OCI-LY3 (cell line): ENCODE data around the gene TRAPPC2L.
"Not testable (repeated sequence)": the region's sequence is repeated elsewhere in the genome, so short reads cannot be mapped to it uniquely, and the experiment has no call there.

Source experiments
- H2AFZ ChIP-seq: fragments of 200-600, 300-600 bp; shearing (Covaris generic); 2 replicates; pipeline ENCODE4 v1.6.0; 2014; ENCODE audit warnings: antibody characterized with exemption, low read depth, low read length
- H3K27ac ChIP-seq: fragments of 200-600, 300-600 bp; sonication (generic); 2 replicates; pipeline ENCODE4 v1.5.1; 2014; ENCODE audit warnings: mild to moderate bottlenecking, low read length, moderate library complexity, mixed read lengths
- H3K27me3 ChIP-seq: fragments of 200-600, 300-600 bp; sonication (generic); 2 replicates; pipeline ENCODE4 v1.6.1; 2014; ENCODE audit warnings: low read depth, low read length, mixed read lengths
- H3K36me3 ChIP-seq: fragments of 200-600, 300-600 bp; sonication (generic); replicated peaks from 2 replicates; pipeline ENCODE3; 2014; ENCODE audit warnings: low read depth, low read length, mixed read lengths
- H3K4me1 ChIP-seq: fragments of 300-600, 200-600 bp; sonication (generic); 2 replicates; pipeline ENCODE4 v1.6.1; 2014; ENCODE audit warnings: low read length, mixed read lengths
- H3K4me2 ChIP-seq: fragments of 200-600, 300-600 bp; sonication (generic); 2 replicates; pipeline ENCODE4 v1.6.1; 2014; ENCODE audit warnings: low read length, mixed read lengths
- H3K4me3 ChIP-seq: fragments of 300-600, 200-600 bp; sonication (generic); 2 replicates; pipeline ENCODE4 v1.5.1; 2014; ENCODE audit warnings: antibody characterized with exemption, mild to moderate bottlenecking, low read length, moderate library complexity
- H3K79me2 ChIP-seq: fragments of 300-600, 200-600 bp; shearing (Covaris generic); 2 replicates; pipeline ENCODE4 v1.6.1; 2014; ENCODE audit warnings: mild to moderate bottlenecking, low read length, mixed read lengths
- H3K9ac ChIP-seq: fragments of 300-600, 200-600 bp; shearing (Covaris generic); 2 replicates; pipeline ENCODE4 v1.6.0; 2014; ENCODE audit warnings: mild to moderate bottlenecking, low read length, moderate library complexity
- H3K9me3 ChIP-seq: fragments of 200-600, 300-600 bp; shearing (Covaris generic); 2 replicates; pipeline ENCODE4 v1.6.1; 2014; ENCODE audit warnings: low read length, mixed read lengths; ENCODE audit not compliant: insufficient read depth
- H4K20me1 ChIP-seq: fragments of 200-600, 300-600 bp; sonication (generic); 2 replicates; pipeline ENCODE4 v1.6.1; 2016; ENCODE audit warnings: low read length, mixed read lengths; ENCODE audit not compliant: insufficient read depth
- CTCF ChIP-seq: fragments of 200-600, 300-600 bp; sonication (generic); IDR thresholded peaks from 2 replicates; pipeline ENCODE4 v1.5.1; 2014; ENCODE audit warnings: antibody characterized with exemption, low read length, low read depth
- EZH2phosphoT487 ChIP-seq: fragments of 200-600 bp; shearing (Covaris generic); IDR thresholded peaks from 2 replicates; pipeline ENCODE4 v1.6.1; 2018; ENCODE audit warnings: antibody characterized with exemption, mixed run types, low read depth

Gene TRAPPC2L

GRCh38 chr16:88891083-88891482 is 34.2 kb downstream of the TRAPPC2L start:
- Histone ChIP-seq H3K9ac (no peak overlapping the region), H2AFZ (no peak overlapping the region), H3K4me3 (no peak overlapping the region), H4K20me1 (peaks cover 5% of the 10 kb centered on the region; the same call in 1 of the 2 replicates), H3K9me3 (no peaks in the 10 kb centered on the region), H3K4me2 (no peak overlapping the region), H3K27ac (no peak overlapping the region), H3K27me3 (no peaks in the 10 kb centered on the region), H3K4me1 (no peaks in the 10 kb centered on the region), H3K79me2 (no peaks in the 10 kb centered on the region), H3K36me3 (peaks cover 19% of the 10 kb centered on the region)
- TF ChIP-seq CTCF (no peak), EZH2phosphoT487 (no peak)

DNA sequence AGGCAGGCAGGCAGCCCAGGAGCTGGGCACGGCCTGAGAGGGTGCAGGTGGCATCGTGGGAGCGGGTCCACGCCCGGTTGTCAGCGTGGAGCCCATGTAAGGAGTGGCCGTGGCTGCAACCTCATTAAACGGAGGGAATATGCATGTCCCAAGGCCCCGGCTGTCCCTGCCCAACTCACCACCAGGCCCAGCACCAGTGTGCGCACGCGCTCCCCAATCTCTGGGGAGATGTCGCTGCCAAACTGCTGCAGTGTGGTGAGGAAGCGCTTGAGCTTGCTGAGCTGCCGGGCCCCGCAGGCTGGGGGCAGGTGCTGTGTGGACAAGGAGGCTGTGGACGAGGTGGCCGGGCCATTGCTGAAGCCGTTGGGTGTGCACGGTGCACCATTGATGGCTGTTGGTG is 35.1 kb downstream of the TRAPPC2L start:
- H2AFZ ChIP-seq, result no peak overlapping the region
- no peaks in the 10 kb centered on the region for H3K9me3 ChIP-seq
- H3K9ac ChIP-seq, result no peak overlapping the region
- H3K79me2 ChIP-seq, result no peaks in the 10 kb centered on the region
- no peak overlapping the region for H3K4me3 ChIP-seq
- TF ChIP-seq EZH2phosphoT487 (no peak), CTCF (no peak)
- H3K4me1 ChIP-seq, result no peaks in the 10 kb centered on the region
- H3K27me3 ChIP-seq, result no peaks in the 10 kb centered on the region
- H3K27ac ChIP-seq, result no peak overlapping the region
- no peak overlapping the region for H3K4me2 ChIP-seq
- peaks cover 5% of the 10 kb centered on the region; the same call in 1 of the 2 replicates for H4K20me1 ChIP-seq
- peaks cover 20% of the 10 kb centered on the region for H3K36me3 ChIP-seq

DNA sequence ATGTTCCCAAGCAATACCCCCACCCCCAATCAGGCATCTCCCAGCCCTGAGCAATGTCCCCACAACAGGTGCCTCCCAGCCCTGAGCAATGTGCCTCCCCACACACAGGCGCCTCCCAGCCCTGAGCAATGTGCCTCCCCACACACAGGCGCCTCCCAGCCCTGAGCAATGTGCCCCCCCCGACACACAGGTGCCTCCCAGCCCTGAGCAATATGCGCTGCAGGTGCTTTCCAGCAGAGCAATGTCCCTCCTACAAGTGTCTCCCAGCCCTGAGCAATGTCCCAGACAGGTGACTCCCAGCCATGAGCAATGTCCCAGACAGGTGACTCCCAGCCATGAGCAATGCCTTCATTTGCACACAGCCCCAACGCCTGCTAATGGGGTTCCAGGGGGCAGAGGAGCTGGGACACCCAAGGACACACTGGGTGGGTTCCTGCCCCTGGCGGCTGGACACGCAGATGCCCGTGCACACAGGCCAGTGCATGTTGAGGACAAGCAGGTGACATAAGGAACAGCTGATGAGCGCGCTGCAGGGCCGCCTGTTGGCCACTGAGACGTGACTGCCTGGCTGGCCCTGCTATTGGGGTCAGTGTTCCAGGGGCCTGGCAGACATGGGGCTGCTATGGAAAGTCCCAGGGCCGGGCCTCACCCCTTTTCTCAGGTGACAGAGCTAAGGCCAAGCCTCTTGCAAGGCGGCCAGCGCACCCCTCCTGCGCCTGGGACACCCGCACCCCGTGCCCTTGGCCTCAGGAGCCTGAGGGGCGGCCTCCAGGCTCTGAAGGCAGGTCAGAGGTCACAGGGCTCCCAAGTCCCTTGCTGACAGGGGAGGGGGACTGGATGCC is 36.4 kb downstream of the TRAPPC2L start:
- Histone ChIP-seq H3K27me3 (no peaks in the 10 kb centered on the region), H3K4me2 (no peak overlapping the region), H4K20me1 (peaks cover 5% of the 10 kb centered on the region; the same call in 1 of the 2 replicates)

DNA sequence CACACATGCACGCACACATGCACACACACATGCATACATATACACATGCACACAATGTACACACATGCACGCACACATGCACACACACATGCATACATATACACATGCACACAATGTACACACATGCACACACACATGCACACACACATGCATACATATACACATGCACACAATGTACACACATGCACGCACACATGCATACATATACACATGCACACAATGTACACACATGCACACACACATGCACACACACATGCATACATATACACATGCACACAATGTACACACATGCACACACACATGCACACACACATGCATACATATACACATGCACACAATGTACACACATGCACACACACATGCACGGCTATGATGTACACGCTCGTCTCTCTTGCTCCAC is 37.3 kb downstream of the TRAPPC2L start:
- H3K4me1 ChIP-seq, H3K9ac ChIP-seq, H3K27me3 ChIP-seq, H3K4me3 ChIP-seq, H3K79me2 ChIP-seq, H2AFZ ChIP-seq, H3K4me2 ChIP-seq, H4K20me1 ChIP-seq, H3K9me3 ChIP-seq, H3K27ac ChIP-seq: not testable (repeated sequence)
- peaks cover 19% of the 10 kb centered on the region for H3K36me3 ChIP-seq

More for the DNA sequence above, 36.4 kb downstream of the TRAPPC2L start:
- TF ChIP-seq EZH2phosphoT487 (no peak), CTCF (no peak)
- no peak overlapping the region for H2AFZ ChIP-seq
- H3K9ac ChIP-seq, result no peak overlapping the region
- peaks cover 17% of the 10 kb centered on the region for H3K36me3 ChIP-seq
- no peaks in the 10 kb centered on the region for H3K4me1 ChIP-seq
- H3K4me3 ChIP-seq, result no peak overlapping the region
- no peaks in the 10 kb centered on the region for H3K79me2 ChIP-seq
- no peak overlapping the region for H3K27ac ChIP-seq
- H3K9me3 ChIP-seq, result no peaks in the 10 kb centered on the region
